GM12878 (cell line): ENCODE results near the gene TDRD9.

ENCODE experiments used
- MAX ChIP-seq: IDR thresholded peaks from 2 replicates; pipeline ENCODE4 v1.6.1; 2012; ENCODE audit warnings: low read depth, low read length, improper control_type of control experiment
- SMAD1 ChIP-seq: fragments of 450-650 bp; IDR thresholded peaks from 2 replicates; pipeline ENCODE4 v1.6.1; 2018; ENCODE audit warnings: mild to moderate bottlenecking, low read depth; ENCODE audit not compliant: partially characterized antibody
- SMC3 ChIP-seq: IDR thresholded peaks from 2 replicates; pipeline ENCODE4 v1.6.1; 2011; ENCODE audit warnings: low read length, improper control_type of control experiment, borderline replicate concordance
- TAF1 ChIP-seq: IDR thresholded peaks from 2 replicates; pipeline ENCODE4 v1.6.1; 2011; ENCODE audit warnings: mild to moderate bottlenecking, low read depth, low read length, borderline replicate concordance
- TF ChIP-seq, protein P1 (sequence below), 3 experiments: IDR thresholded peaks in 2 of 3; conservative IDR thresholded peaks in 1 of 3; 2 replicates each; pipeline ENCODE4 v1.5.1; 2011; ENCODE audit warnings: low read depth in 3 of 3, low read length in 3 of 3, mild to moderate bottlenecking in 3 of 3, control low read depth in 2 of 3, moderate library complexity in 2 of 3, inconsistent platforms in 1 of 3, mixed read lengths in 1 of 3; ENCODE audit not compliant: control insufficient read depth in 2 of 3, insufficient read depth in 1 of 3; ENCODE audit errors: extremely low read depth in 1 of 3

- TF ChIP-seq MAX (no peak), SMAD1 (no peak), TAF1 (no peak), SMC3 (no peak)
- TF ChIP-seq, protein P1, sequence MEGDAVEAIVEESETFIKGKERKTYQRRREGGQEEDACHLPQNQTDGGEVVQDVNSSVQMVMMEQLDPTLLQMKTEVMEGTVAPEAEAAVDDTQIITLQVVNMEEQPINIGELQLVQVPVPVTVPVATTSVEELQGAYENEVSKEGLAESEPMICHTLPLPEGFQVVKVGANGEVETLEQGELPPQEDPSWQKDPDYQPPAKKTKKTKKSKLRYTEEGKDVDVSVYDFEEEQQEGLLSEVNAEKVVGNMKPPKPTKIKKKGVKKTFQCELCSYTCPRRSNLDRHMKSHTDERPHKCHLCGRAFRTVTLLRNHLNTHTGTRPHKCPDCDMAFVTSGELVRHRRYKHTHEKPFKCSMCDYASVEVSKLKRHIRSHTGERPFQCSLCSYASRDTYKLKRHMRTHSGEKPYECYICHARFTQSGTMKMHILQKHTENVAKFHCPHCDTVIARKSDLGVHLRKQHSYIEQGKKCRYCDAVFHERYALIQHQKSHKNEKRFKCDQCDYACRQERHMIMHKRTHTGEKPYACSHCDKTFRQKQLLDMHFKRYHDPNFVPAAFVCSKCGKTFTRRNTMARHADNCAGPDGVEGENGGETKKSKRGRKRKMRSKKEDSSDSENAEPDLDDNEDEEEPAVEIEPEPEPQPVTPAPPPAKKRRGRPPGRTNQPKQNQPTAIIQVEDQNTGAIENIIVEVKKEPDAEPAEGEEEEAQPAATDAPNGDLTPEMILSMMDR (IDR thresholded peaks at IDR 0.05 in 2 of 3, conservative IDR thresholded peaks at IDR 0.05 in 1 of 3; ENCODE audit: control insufficient read depth in 2 of 3, extremely low read depth in 1 of 3, insufficient read depth in 1 of 3, low read depth in 3 of 3, low read length in 3 of 3), result no peak
Measured at GRCh38 chr14:104037903-104038302, 109.6 kb downstream of the TDRD9 start.
